ENCODE results near the gene MEI4. TPM values are rescaled to one million over a fixed set of nuclear protein-coding genes. Genes with fewer than 3 reads are reported as not detected.

Gene MEI4
- total RNA-seq, 1 experiment from 2014 or later: not detected

GRCh38 chr6:77930952-77931351 is 278.1 kb downstream of the MEI4 start:
- Histone ChIP-seq H2AFZ (ENCODE audit: low read length) (no peak overlapping the region), H3K79me2 (ENCODE audit: low read length) (no peaks in the 10 kb centered on the region), H3K36me3 (ENCODE audit: insufficient read depth, low read length) (no peaks in the 10 kb centered on the region), H3K4me3 (ENCODE audit: low read length) (no peak overlapping the region), H3K27me3 (ENCODE audit: low read length) (no peaks in the 10 kb centered on the region), H3K4me1 (ENCODE audit: low read length) (no peaks in the 10 kb centered on the region), H3K9ac (ENCODE audit: low read length) (no peak overlapping the region), H3K4me2 (ENCODE audit: low read depth, low read length, poor library complexity, severe bottlenecking) (no peak overlapping the region), H4K20me1 (ENCODE audit: insufficient read depth, low read depth, low read length) (no peaks in the 10 kb centered on the region), H3K27ac (ENCODE audit: low read length) (no peak overlapping the region), H3K9me2 (replicated peaks; ENCODE audit: insufficient read depth, low read length) (no peaks in the 10 kb centered on the region), H3K9me3 (ENCODE audit: low read length) (peaks cover 10% of the 10 kb centered on the region)
- no peak for DNase-seq

- H3K27me3 ChIP-seq (ENCODE audit: low read length): no peaks in the 10 kb centered on the region
- DNase-seq: no peak
- H3K9me2 ChIP-seq (replicated peaks; ENCODE audit: insufficient read depth, low read length): no peaks in the 10 kb centered on the region
- H4K20me1 ChIP-seq (ENCODE audit: insufficient read depth, low read depth, low read length): no peaks in the 10 kb centered on the region
- no peak overlapping the region for H3K27ac ChIP-seq (ENCODE audit: low read length)
- H3K79me2 ChIP-seq (ENCODE audit: low read length): no peaks in the 10 kb centered on the region
- no peak overlapping the region for H3K4me2 ChIP-seq (ENCODE audit: low read depth, low read length, poor library complexity, severe bottlenecking)
- no peak overlapping the region for H3K4me3 ChIP-seq (ENCODE audit: low read length)
- no peaks in the 10 kb centered on the region for H3K4me1 ChIP-seq (ENCODE audit: low read length)
- no peak overlapping the region for H3K9ac ChIP-seq (ENCODE audit: low read length)
- no peaks in the 10 kb centered on the region for H3K36me3 ChIP-seq (ENCODE audit: insufficient read depth, low read length)
- H3K9me3 ChIP-seq (ENCODE audit: low read length): peaks cover 40% of the 10 kb centered on the region
- no peak overlapping the region for H2AFZ ChIP-seq (ENCODE audit: low read length)
These were observed 309.2 kb downstream of the MEI4 start for GRCh38 chr6:77962070-77962469.

DNA sequence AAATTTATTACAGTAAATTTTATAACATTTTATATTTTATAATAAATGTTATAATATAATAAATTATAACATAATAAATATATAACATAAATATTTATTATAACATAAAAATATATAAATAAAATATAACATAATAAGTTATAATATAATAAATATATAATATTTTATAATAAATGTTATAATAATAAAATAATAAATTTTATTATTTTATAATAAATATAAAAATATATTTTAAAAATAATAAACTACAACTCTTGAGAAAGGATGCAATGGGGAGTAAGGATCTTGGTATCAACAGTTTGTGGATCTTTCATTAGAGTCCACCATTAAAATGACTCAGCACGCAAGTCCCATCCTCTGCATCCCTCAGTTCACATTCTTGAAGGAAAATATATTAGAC is 312.6 kb downstream of the MEI4 start:
- no peak for DNase-seq
- H3K9ac ChIP-seq (ENCODE audit: low read length): no peak overlapping the region

GRCh38 chr6:77972334-77972733 is 319.5 kb downstream of the MEI4 start:
- Histone ChIP-seq H3K79me2 (ENCODE audit: low read length) (no peaks in the 10 kb centered on the region), H3K4me2 (ENCODE audit: low read depth, low read length, poor library complexity, severe bottlenecking) (no peak overlapping the region), H3K4me3 (ENCODE audit: low read length) (no peak overlapping the region), H4K20me1 (ENCODE audit: insufficient read depth, low read depth, low read length) (no peaks in the 10 kb centered on the region), H3K9me2 (replicated peaks; ENCODE audit: insufficient read depth, low read length) (no peaks in the 10 kb centered on the region), H2AFZ (ENCODE audit: low read length) (no peak overlapping the region), H3K27ac (ENCODE audit: low read length) (no peak overlapping the region), H3K9me3 (ENCODE audit: low read length) (peaks cover 34% of the 10 kb centered on the region), H3K9ac (ENCODE audit: low read length) (no peak overlapping the region), H3K4me1 (ENCODE audit: low read length) (no peaks in the 10 kb centered on the region), H3K36me3 (ENCODE audit: insufficient read depth, low read length) (no peaks in the 10 kb centered on the region), H3K27me3 (ENCODE audit: low read length) (no peaks in the 10 kb centered on the region)
- no peak for DNase-seq

More for the DNA sequence above, 312.6 kb downstream of the MEI4 start:
- Histone ChIP-seq H3K36me3 (ENCODE audit: insufficient read depth, low read length) (no peaks in the 10 kb centered on the region), H3K4me2 (ENCODE audit: low read depth, low read length, poor library complexity, severe bottlenecking) (no peak overlapping the region), H3K27ac (ENCODE audit: low read length) (no peak overlapping the region), H4K20me1 (ENCODE audit: insufficient read depth, low read depth, low read length) (no peaks in the 10 kb centered on the region), H3K9me2 (replicated peaks; ENCODE audit: insufficient read depth, low read length) (no peaks in the 10 kb centered on the region), H3K9me3 (ENCODE audit: low read length) (peaks cover 57% of the 10 kb centered on the region), H3K4me3 (ENCODE audit: low read length) (no peak overlapping the region), H3K27me3 (ENCODE audit: low read length) (no peaks in the 10 kb centered on the region), H2AFZ (ENCODE audit: low read length) (no peak overlapping the region), H3K79me2 (ENCODE audit: low read length) (no peaks in the 10 kb centered on the region), H3K4me1 (ENCODE audit: low read length) (no peaks in the 10 kb centered on the region)

Other genes with a start within 250 kb of the MEI4 start
- gene HTR1B, start 189.5 kb upstream of the MEI4 start, total RNA-seq (2014; rRNA removed; shearing (Covaris generic); ENCODE audit: low replicate concordance): not detected in 2 replicates

Data from Karpas-422 (cell line).